CD14-positive monocyte (primary cell): ENCODE results near the gene PARL. TPM values are rescaled to one million over a fixed set of nuclear protein-coding genes. Genes with fewer than 3 reads are reported as not detected.
A peak's percentile ranks its signal among the peaks of the same experiment; 100 is the strongest.

ENCODE experiments used
- DNase-seq, 3 donors: peaks; one replicate each; pipeline ENCODE4 v3.0.0-alpha.2; 2011 to 2022
- H2AFZ ChIP-seq: 2 replicates; pipeline ENCODE4 v1.6.0; 2012; ENCODE audit warnings: mild to moderate bottlenecking, low read depth, low read length, inconsistent platforms; ENCODE audit not compliant: insufficient read depth, poor library complexity, severe bottlenecking
- H3K27ac ChIP-seq, 2 donors: 1 replicate in 1 of 2; 2 replicates in 1 of 2; pipeline ENCODE4 v1.5.1; 2012 to 2013; ENCODE audit warnings: low read length in 2 of 2, control low read depth in 1 of 2, inconsistent platforms in 1 of 2, low read depth in 1 of 2, mild to moderate bottlenecking in 1 of 2
- H3K27me3 ChIP-seq, 2 donors: one replicate each; pipeline versions ENCODE4 v1.6.0 to v1.6.1; 2011 to 2013; ENCODE audit warnings: low read length in 2 of 2; ENCODE audit not compliant: control insufficient read depth in 2 of 2, insufficient read depth in 2 of 2
- H3K36me3 ChIP-seq, 2 donors: replicated peaks in 1 of 2; 1 replicate in 1 of 2; 2 replicates in 1 of 2; pipeline versions ENCODE4 v1.5.1 to v1.6.1; 2012 to 2013; ENCODE audit warnings: low read length in 2 of 2, control low read depth in 1 of 2, inconsistent platforms in 1 of 2, mild to moderate bottlenecking in 1 of 2; ENCODE audit not compliant: insufficient read depth in 2 of 2, control insufficient read depth in 1 of 2
- H3K4me1 ChIP-seq, 2 donors: 1 replicate in 1 of 2; 2 replicates in 1 of 2; pipeline versions ENCODE4 v1.5.1 to v1.6.1; 2012 to 2013; ENCODE audit warnings: low read length in 2 of 2, control low read depth in 1 of 2, inconsistent platforms in 1 of 2, mild to moderate bottlenecking in 1 of 2, moderate library complexity in 1 of 2; ENCODE audit not compliant: insufficient read depth in 2 of 2, control insufficient read depth in 1 of 2
- H3K4me2 ChIP-seq: replicated peaks from 2 replicates; pipeline ENCODE3; 2012; ENCODE audit warnings: low read length, moderate library complexity, mild to moderate bottlenecking; ENCODE audit not compliant: poor library complexity, severe bottlenecking; ENCODE audit errors: extremely low read depth
- H3K4me3 ChIP-seq, 3 experiments: fragments of 200-600 bp in 1 of 3; sonication (generic) in 1 of 3; replicated peaks in 1 of 3; 1 replicate in 2 of 3; 2 replicates in 1 of 3; pipeline ENCODE4 v1.5.1; 2011 to 2013; ENCODE audit warnings: low read length in 3 of 3, mild to moderate bottlenecking in 3 of 3, control low read depth in 2 of 3, low read depth in 2 of 3, inconsistent platforms in 1 of 3, moderate library complexity in 1 of 3
- H3K79me2 ChIP-seq: 2 replicates; pipeline ENCODE4 v1.6.0; 2012; ENCODE audit warnings: mild to moderate bottlenecking, control low read depth, inconsistent platforms, low read length, moderate library complexity; ENCODE audit not compliant: insufficient read depth
- H3K9ac ChIP-seq: 2 replicates; pipeline ENCODE4 v1.6.0; 2017; ENCODE audit warnings: low read length, mild to moderate bottlenecking; ENCODE audit not compliant: insufficient read depth, poor library complexity, severe bottlenecking
- H3K9me3 ChIP-seq, 2 donors: replicated peaks in 1 of 2; 1 replicate in 1 of 2; 2 replicates in 1 of 2; pipeline versions ENCODE4 v1.5.1 to v1.6.1; 2012 to 2013; ENCODE audit warnings: low read length in 2 of 2, control low read depth in 1 of 2; ENCODE audit not compliant: control insufficient read depth in 1 of 2, insufficient read depth in 1 of 2
- H4K20me1 ChIP-seq: 2 replicates; pipeline ENCODE4 v1.6.0; 2012; ENCODE audit warnings: mild to moderate bottlenecking, low read length, control low read depth, moderate library complexity; ENCODE audit not compliant: insufficient read depth
- H3K27ac Mint-ChIP-seq, 7 donors: one replicate each; pipeline ENCODE4 v1.8.0; 2020; ENCODE audit warnings: mild to moderate bottlenecking in 7 of 7, mixed read lengths in 7 of 7, moderate library complexity in 6 of 7, inconsistent platforms in 2 of 7
- H3K27me3 Mint-ChIP-seq, 3 donors: one replicate each; pipeline ENCODE4 v1.8.0; 2021 to 2022; ENCODE audit warnings: low read depth in 3 of 3, mild to moderate bottlenecking in 3 of 3, mixed read lengths in 3 of 3, moderate library complexity in 3 of 3, inconsistent platforms in 1 of 3
- H3K36me3 Mint-ChIP-seq, 2 donors: one replicate each; pipeline ENCODE4 v1.8.0; 2020; ENCODE audit warnings: mixed read lengths in 2 of 2, inconsistent platforms in 1 of 2, mild to moderate bottlenecking in 1 of 2
- H3K4me1 Mint-ChIP-seq: one replicate; pipeline ENCODE4 v1.8.0; 2020; ENCODE audit warnings: mild to moderate bottlenecking, mixed read lengths
- H3K4me3 Mint-ChIP-seq, 2 donors: one replicate each; pipeline ENCODE4 v1.8.0; 2020; ENCODE audit warnings: mild to moderate bottlenecking in 2 of 2, mixed read lengths in 2 of 2, moderate library complexity in 1 of 2
- H3K9me3 Mint-ChIP-seq, 7 donors: one replicate each; pipeline ENCODE4 v1.8.0; 2020 to 2022; ENCODE audit warnings: mixed read lengths in 7 of 7, mild to moderate bottlenecking in 6 of 7, moderate library complexity in 6 of 7, inconsistent platforms in 2 of 7
- CTCF ChIP-seq: fragments of 200-600 bp; IDR thresholded peaks from one replicate; pipeline ENCODE4 v1.8.0; 2022; ENCODE audit warnings: antibody characterized with exemption, mild to moderate bottlenecking
- WGBS: methylation state at CpG from one replicate; pipeline ENCODE4 v1.1.5; 2013; ENCODE audit warnings: missing lambda C conversion rate; ENCODE audit not compliant: insufficient coverage; 5-methylcytosine and 5-hydroxymethylcytosine counted together
- intact Hi-C, 2 donors: fragments of 100-400 bp; cut with micrococcal nuclease; formaldehyde crosslinking; loops; one replicate each; pipeline versions ENCODE4 v1.15.0 to v1.15.1; 2023
- polyA plus RNA-seq, 3 donors: library from polyadenylated mRNA; depleted of rRNA in 1 of 3; unstranded in 2 of 3; stranded (reverse) in 1 of 3; fragments of 300-500 nt in 2 of 3; fragments of >200 nt in 1 of 3; fragmentation: Illumina TruSeq in 2 of 3; gene quantifications; 1 replicate in 2 of 3; 2 replicates in 1 of 3; pipeline ENCODE4 v1.2.3, GENCODE V29; 2012 to 2021

The PARL gene
- polyA plus RNA-seq, 3 donors: 65.6 to 196 (median 155) TPM

- intact Hi-C loops: loop anchor here in 1 of 2 donors (5.0 to 10.0 kb wide), 2 partner anchors 53 to 415 kb away; partner anchors contain the start of gene MAP6D1
- WGBS: 46% methylated on average over 4 of the region's 9 CpGs
- Histone ChIP-seq H4K20me1 (peaks cover 47% of the 10 kb centered on the region), H3K9ac (no peak overlapping the region), H3K4me2 (peak overlapping the region; percentile 61), H3K79me2 (peaks cover 91% of the 10 kb centered on the region), H3K4me3 (peak overlapping the region in 1 of 3 experiments; percentile 45), H3K9me3 (no peaks in the 10 kb centered on the region), H3K27me3 (no peaks in the 10 kb centered on the region), H3K27ac (peak overlapping the region; percentile 45 to 60), H3K36me3 (no peaks in the 10 kb centered on the region), H3K4me1 (peaks cover 81 to 94% of the 10 kb centered on the region in 2 donors), H2AFZ (no peak overlapping the region)
- Mint-ChIP-seq H3K27me3 (peaks cover 0 to 5% (median 0%) of the 10 kb centered on the region in 3 donors), H3K9me3 (peaks cover 0 to 2% (median 0%) of the 10 kb centered on the region in 7 donors), H3K36me3 (peaks cover 4 to 12% of the 10 kb centered on the region in 2 donors), H3K4me3 (peak overlapping the region in 1 of 2 donors; percentile 78), H3K27ac (peak overlapping the region; percentile 71 to 93 (median 85)), H3K4me1 (peaks cover 80% of the 10 kb centered on the region)
- TF ChIP-seq CTCF: no peak
- peak; percentile 29 to 39 (median 33) for DNase-seq
These were observed 4.6 kb downstream of the PARL start for GRCh38 chr3:183880121-183880520.

- Mint-ChIP-seq H3K27ac (peak overlapping the region; percentile 87 to 96 (median 95)), H3K4me3 (no peak overlapping the region), H3K9me3 (peaks cover 0 to 2% (median 0%) of the 10 kb centered on the region in 7 donors), H3K36me3 (peaks cover 5 to 12% of the 10 kb centered on the region in 2 donors), H3K27me3 (peaks cover 0 to 5% (median 0%) of the 10 kb centered on the region in 3 donors), H3K4me1 (peaks cover 81% of the 10 kb centered on the region)
- Histone ChIP-seq H3K27ac (peak overlapping the region; percentile 45 to 67), H3K4me3 (peak overlapping the region in 1 of 3 experiments; percentile 45), H2AFZ (no peak overlapping the region), H3K4me1 (peaks cover 88 to 97% of the 10 kb centered on the region in 2 donors), H3K9ac (no peak overlapping the region), H3K36me3 (peaks cover 0 to 4% of the 10 kb centered on the region in 2 donors), H3K79me2 (peaks cover 94% of the 10 kb centered on the region), H3K9me3 (no peaks in the 10 kb centered on the region), H3K27me3 (no peaks in the 10 kb centered on the region), H3K4me2 (peak overlapping the region; percentile 63), H4K20me1 (peaks cover 55% of the 10 kb centered on the region)
- WGBS: no CpG with 5 or more reads among the region's 2 CpGs
- intact Hi-C loops: loop anchor here (5.0 to 10.0 kb wide), 2 partner anchors 94 to 97 kb away; no protein-coding TSS in a partner anchor
- DNase-seq: no peak
- no peak for TF ChIP-seq CTCF
These were observed 5.4 kb downstream of the PARL start for GRCh38 chr3:183879243-183879642.
